C4-2B (cell line): Measurements from ENCODE around the gene THOC5.
"Not testable (repeated sequence)": the region's sequence is repeated elsewhere in the genome, so short reads cannot be mapped to it uniquely, and the experiment has no call there.

Experiments
- ZFX ChIP-seq: fragments of 450-650 bp; IDR thresholded peaks from 2 replicates; pipeline ENCODE4 v1.6.1; 2017
- TF ChIP-seq, protein P1 (sequence below): fragments of 450-650 bp; conservative IDR thresholded peaks from 2 replicates; pipeline ENCODE4 v1.5.1; 2017; ENCODE audit warnings: mild to moderate bottlenecking

DNA sequence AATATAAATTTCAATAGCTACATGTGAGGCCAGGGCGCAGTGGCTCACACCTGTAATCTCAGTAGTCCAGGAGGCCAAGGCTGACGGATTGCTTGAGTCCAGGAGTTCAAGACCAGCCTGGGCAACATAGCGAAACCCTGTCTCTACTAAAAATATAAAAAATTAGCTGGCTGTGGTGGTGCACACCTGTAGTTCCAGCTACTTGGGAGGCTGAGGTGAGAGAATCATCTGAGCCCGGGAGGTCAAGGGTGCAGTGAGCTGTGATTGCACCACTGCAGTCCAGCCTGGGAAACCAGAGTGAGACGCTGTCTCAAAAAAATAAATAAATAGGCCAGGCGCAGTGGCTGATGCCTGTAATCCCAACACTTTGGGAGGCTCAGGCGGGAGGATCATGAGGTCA lies 13.0 kb upstream of the THOC5 start:
- TF ChIP-seq, protein P1, sequence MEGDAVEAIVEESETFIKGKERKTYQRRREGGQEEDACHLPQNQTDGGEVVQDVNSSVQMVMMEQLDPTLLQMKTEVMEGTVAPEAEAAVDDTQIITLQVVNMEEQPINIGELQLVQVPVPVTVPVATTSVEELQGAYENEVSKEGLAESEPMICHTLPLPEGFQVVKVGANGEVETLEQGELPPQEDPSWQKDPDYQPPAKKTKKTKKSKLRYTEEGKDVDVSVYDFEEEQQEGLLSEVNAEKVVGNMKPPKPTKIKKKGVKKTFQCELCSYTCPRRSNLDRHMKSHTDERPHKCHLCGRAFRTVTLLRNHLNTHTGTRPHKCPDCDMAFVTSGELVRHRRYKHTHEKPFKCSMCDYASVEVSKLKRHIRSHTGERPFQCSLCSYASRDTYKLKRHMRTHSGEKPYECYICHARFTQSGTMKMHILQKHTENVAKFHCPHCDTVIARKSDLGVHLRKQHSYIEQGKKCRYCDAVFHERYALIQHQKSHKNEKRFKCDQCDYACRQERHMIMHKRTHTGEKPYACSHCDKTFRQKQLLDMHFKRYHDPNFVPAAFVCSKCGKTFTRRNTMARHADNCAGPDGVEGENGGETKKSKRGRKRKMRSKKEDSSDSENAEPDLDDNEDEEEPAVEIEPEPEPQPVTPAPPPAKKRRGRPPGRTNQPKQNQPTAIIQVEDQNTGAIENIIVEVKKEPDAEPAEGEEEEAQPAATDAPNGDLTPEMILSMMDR = not testable (repeated sequence)
- TF ChIP-seq ZFX = not testable (repeated sequence)
